HG03571 (cell line): ENCODE results near the gene VWA5B2.

Source experiments
- ATAC-seq: cut with Tn5 transposase; IDR thresholded peaks from one replicate; pipeline ENCODE4 v1.9.1; 2021; ENCODE audit not compliant: unreplicated experiment

VWA5B2 gene

DNA sequence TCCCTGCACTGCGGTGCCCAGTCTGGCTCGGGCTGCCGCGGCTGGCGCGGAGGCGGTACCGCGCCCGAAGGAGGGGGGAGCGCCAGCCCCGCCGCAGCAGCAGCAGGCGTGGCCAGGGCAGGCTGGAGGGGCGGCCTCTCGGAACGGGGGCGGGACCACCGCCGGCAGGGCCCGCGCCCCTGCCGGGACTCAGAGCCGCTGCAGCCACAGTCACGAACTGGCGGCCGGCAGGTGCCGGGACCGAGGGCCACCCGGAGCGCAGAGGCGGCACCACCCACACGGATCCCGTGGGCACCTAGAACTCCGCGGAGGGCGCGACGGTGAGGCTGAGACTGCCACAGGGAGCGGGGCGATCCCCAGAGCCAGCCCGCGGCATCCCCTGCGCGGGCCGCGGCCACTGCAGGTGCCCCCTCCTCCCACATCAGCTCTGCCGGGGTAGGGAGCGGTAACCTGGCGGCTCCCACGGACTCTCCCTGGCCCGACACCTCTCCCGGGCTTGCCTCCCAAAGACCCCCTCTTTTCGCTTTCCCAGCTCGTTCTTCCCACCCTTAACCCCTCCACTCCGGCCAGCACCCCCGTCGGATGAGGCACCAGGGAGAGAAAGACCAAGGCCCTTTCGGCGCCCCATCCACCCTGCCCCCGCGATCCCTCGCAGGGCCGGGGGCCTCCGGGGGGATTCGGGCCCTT, at the start of gene VWA5B2:
Gene VWA5B2, plus strand, starts transcription at position 192 of the 687 bp plus-strand sequence. CDS start 944 bp downstream, outside the sequence.
- ATAC-seq, result peak; percentile 57

GRCh38 chr3:184180165-184180564, 49.2 kb upstream of the VWA5B2 start:
- ATAC-seq, result no peak

DNA sequence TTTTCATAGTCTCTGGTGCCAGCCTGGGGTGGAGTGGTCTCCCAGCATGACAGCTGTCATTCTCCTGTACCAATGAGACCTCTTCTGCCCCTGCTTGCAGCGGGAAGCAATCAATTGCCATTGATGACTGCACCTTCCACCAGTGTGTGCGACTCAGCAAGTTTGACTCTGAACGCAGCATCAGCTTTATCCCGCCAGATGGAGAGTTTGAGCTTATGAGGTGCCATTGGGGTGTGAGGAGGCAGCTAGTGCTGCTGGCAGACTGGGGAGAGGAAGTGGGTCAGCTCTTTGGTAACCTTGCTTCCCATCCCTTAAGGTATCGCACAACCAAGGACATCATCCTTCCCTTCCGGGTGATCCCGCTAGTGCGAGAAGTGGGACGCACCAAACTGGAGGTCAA, 47.8 kb upstream of the VWA5B2 start:
- ATAC-seq, result no peak

DNA sequence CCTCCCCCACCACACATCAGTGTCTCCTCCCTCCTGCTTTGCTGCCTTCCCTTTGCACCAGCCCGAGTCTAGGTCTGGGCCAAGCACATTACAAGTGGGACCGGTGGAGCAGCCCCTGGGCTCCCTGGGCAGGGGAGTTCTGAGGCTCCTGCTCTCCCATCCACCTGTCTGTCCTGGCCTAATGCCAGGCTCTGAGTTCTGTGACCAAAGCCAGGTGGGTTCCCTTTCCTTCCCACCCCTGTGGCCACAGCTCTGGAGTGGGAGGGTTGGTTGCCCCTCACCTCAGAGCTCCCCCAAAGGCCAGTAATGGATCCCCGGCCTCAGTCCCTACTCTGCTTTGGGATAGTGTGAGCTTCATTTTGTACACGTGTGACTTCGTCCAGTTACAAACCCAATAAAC, 45.7 kb upstream of the VWA5B2 start:
- no peak for ATAC-seq

DNA sequence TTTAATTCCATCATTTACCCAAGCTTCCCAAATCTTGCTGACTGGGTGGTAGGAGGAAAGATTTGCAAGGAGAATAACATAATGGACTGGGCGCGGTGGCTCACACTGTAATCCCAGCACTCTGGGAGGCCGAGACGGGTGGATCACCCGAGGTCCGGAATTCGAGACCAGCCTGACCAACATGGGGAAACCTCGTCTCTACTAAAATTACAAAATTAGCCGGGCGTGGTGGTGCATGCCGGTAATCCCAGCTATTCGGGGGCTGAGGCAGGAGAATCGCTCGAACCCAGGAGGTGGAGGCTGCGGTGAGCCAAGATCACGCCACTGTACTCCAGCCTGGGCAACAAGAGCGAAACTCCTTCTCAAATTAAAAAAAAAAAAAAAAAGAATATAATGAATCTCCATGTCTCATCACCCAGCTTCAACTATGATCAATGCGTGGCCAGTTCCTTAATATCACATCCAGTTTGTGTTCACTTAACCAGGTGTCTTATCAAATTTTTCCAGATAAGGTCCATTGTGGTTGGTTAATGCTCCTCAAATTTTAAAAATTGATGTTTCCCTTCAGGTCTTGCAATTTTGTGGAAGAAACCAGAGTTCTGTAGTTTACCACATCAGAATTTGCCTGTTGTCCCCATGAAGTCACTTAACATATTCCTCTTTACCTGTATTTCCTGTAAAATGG, 44.7 kb upstream of the VWA5B2 start:
- ATAC-seq, result no peak

DNA sequence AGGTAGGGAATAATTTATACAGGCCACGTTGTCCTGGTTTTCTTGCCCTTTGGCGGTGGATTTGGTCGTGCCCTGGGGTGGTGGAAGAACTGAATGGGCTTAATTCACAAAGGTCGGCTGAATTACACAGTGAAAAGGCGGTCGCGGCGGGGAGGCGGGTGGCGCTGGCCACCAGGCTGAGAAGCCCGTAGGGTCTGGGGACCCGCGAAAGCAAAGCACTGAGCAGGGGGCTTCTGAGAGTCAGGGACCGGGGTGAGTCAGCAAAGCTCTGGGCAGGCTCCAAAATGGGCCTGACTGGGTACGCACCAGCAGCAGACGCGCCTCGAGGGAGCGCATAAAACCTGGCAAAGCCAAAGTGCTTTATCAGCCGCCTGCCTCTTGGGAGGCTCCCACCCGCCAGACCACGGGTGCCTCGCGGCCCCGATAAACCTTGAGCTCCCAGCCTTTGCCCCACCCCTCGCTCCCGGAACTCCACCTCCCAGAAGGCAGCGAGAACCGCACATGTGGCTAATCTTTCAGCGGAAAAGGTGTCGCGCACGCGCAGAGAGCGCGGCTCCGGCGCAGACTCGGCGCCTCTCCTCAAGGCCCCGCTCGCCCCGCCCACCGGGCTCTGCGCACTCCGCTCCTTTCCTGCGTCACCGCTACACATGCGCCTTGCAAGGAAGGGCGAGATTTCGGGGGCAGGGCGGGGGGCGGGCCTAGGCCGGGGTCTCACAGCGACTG, 43.8 kb upstream of the VWA5B2 start:
- ATAC-seq, result peak; percentile 88

DNA sequence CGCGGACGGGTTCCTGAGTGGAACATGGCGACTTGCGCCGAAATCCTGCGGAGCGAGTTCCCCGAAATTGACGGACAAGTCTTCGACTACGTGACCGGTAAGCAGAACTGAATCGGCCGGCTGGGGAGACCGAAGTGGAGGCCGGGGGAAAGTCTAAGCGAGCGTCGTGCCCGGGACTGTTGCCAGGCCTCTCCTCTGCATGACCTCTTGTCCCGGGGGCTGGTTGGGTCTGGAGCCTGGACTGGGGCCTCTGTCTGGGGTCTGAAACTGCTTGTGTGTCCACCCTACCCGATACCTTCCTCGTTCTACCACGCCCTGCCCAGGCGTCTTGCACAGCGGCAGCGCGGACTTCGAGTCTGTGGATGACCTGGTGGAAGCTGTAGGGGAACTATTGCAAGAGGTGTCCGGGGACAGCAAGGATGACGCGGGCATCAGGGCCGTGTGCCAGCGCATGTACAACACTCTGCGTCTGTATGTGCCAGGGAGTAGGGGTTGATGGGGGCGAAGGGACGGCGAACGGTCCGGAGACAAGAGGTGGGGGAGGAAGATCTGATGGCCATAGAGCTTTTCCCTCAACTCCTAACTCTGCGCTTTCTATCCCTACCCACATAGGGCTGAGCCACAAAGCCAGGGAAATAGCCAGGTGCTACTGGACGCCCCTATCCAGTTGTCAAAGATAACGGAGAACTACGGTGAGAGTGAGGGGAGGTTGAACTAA, 43.0 kb upstream of the VWA5B2 start, which contains the start of gene ABCF3:
Gene ABCF3, plus strand, starts transcription at position 16 of the 718 bp plus-strand sequence. Its CDS starts 9 bp downstream, at position 25.
- ATAC-seq, result peak; percentile 16

DNA sequence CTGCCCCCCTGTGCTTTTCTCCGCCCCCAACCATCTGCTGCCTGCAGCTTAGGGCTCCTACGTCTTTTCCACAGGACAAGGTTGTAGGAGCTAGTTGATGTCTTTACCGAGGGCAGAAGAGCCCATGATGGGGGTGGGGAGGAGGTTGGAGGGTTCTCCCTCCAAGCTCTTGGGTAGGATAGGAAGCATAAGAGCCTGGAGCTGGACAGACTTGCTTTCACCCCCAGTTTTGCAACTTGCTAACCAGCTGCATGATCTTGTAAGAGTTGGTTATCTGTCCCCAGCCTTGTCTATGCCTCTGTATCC, 42.5 kb upstream of the VWA5B2 start:
- no peak for ATAC-seq

DNA sequence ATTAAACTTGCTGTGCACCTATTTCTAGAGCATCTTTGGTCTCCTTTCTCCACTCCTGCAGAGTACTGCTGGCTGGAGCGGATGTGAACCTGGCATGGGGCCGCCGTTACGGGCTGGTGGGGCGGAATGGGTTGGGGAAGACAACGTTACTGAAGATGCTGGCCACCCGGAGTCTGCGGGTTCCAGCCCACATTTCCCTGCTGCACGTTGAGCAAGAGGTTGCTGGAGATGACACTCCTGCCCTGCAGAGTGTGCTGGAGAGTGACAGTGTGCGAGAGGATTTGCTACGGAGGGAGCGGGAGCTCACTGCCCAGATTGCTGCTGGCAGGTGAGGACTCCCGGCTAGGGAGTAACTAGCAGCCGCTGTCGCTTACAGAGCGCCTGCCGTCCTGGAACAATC, 41.3 kb upstream of the VWA5B2 start:
- no peak for ATAC-seq

- no peak for ATAC-seq
Observed at GRCh38 chr3:184189421-184189820, 40.0 kb upstream of the VWA5B2 start.

DNA sequence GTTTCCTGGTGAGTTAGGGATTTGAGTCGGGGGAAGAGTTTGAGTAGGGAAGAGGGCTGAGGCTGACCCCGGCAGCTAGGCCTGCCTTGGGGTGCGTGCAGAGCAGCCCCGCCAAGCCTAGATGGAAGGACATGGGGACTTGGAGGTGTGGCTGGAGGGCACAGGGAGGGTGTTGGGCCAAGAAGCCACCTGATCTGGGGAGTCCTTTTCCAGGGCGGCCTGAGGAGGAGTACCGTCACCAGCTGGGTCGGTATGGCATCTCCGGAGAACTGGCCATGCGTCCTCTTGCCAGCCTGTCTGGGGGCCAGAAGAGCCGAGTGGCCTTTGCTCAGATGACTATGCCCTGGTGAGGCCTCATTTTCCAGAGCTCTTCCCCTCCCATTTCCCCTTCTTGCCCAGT, 36.5 kb upstream of the VWA5B2 start:
- no peak for ATAC-seq

DNA sequence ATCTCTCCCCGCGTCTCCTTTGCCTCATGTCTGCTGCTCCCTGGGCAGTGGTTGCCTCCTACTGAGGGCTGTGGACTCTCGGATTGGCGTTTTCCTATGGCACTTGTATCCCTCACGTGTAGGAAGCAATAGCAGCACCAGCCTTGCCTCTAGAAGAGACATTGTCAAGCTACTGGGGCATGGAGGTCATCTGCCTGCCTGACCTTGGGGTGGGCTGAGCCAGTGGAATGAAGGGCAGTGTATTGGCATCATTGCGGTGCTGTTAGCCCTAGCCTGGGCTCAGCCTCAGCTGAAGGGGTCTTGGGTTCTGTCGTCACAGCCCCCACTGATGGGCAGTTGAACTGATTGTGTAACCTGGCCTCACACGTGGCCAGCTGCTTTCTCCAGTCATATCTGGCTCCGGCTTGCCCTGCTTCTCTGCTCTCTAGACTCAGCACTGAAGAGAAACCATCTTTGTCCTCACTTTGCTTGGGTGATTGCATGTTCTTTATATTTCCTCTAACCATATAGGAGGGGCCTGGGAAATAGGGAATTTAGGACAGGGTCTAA, 35.3 kb upstream of the VWA5B2 start:
- ATAC-seq, result no peak

GRCh38 chr3:184196536-184196935, 32.8 kb upstream of the VWA5B2 start:
- ATAC-seq, result no peak

- ATAC-seq, result no peak
Observed at GRCh38 chr3:184198509-184198908, 30.9 kb upstream of the VWA5B2 start.

DNA sequence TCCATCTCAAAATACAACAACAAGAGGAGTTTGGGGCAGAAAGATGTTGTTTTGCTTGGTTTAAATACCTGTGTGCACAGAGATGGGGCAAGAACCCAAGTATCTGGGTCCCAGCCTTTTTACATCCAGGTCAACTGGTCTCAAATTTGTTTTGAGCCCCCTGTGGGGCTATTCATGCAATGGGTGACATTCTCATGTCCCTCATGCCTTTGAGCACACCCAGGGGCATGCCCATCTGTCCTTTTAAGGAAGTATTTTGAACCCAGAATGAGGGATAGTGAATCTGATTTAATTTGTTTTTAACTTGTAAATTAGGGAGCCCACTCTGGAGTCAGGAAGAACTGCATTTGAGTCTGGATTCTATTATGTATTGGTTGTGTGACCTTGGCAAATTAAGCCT, 28.6 kb upstream of the VWA5B2 start:
- no peak for ATAC-seq

GRCh38 chr3:184203526-184203925, 25.9 kb upstream of the VWA5B2 start:
- ATAC-seq, result no peak

- ATAC-seq, result no peak
Observed at GRCh38 chr3:184209146-184209923, 20.1 kb upstream of the VWA5B2 start.

DNA sequence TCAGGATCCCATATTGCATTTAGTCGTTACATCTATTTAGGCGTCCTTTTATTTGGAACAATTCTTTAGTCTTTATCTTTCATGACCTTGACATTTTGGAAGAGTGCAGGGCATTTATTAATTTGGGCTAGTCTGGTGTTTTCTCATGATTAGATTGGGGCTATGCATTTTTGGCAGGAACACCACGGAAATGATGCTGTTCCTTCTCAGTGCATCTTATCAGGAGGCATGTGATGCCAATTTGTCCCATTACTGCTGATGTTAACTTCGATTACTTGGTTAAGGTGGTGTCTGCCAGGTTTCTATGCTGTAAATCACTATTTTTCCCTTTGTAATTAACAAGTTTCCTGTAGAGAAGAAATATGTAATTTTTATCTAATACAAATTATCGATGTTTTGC, 18.1 kb upstream of the VWA5B2 start:
- no peak for ATAC-seq

GRCh38 chr3:184211718-184212117, 17.7 kb upstream of the VWA5B2 start:
- ATAC-seq, result no peak

DNA sequence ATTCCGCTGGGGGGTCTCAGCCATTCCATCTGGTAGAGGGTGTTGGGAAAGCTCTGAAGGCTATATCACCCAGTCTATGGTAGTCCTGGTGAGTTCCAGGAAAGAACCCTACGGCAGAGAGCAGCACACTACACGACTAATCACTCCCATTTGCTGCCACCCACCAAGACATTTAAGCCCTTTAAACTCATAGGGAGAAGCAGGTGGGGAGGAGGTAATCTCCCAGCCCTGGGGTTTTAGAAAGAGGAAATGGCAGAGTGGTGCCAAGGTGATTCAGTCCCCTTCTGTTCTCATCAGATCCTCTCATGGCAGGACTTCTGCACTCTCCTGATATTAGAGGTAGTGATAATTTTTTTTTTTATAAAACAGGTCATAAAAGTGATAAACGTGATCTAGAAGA, 10.6 kb upstream of the VWA5B2 start:
- no peak for ATAC-seq
